Measurements from ENCODE around the gene SSR1. TPM values are rescaled to one million over a fixed set of nuclear protein-coding genes. Genes with fewer than 3 reads are reported as not detected.

Gene SSR1
- polyA plus RNA-seq, 1 donor from 2014 or later, result 53.0 TPM

- Histone ChIP-seq H3K36me3 (ENCODE audit: insufficient read depth, low read length) (no peaks in the 10 kb centered on the region), H3K4me2 (ENCODE audit: low read length) (no peak overlapping the region), H3K79me2 (replicated peaks; ENCODE audit: insufficient read depth, low read length) (no peaks in the 10 kb centered on the region), H4K20me1 (ENCODE audit: insufficient read depth) (no peaks in the 10 kb centered on the region), H3F3A (ENCODE audit: insufficient read depth, low read length, poor library complexity, severe bottlenecking) (no peaks in the 10 kb centered on the region), H3K9ac (ENCODE audit: low read length) (no peak overlapping the region), H3K27me3 (ENCODE audit: insufficient read depth, low read depth, low read length) (no peaks in the 10 kb centered on the region), H3K27ac (ENCODE audit: low read length) (no peak overlapping the region), H3K4me3 (ENCODE audit: low read length) (no peak overlapping the region), H2AFZ (ENCODE audit: low read depth, low read length) (no peak overlapping the region), H3K9me3 (ENCODE audit: low read length) (no peaks in the 10 kb centered on the region), H3K9me2 (ENCODE audit: insufficient read depth, low read length) (no peaks in the 10 kb centered on the region)
- TF ChIP-seq SMC3 (conservative IDR thresholded peaks at IDR 0.05; ENCODE audit: poor library complexity) (no peak), POLR2AphosphoS5 (IDR thresholded peaks at IDR 0.05) (no peak), MXI1 (conservative IDR thresholded peaks at IDR 0.05; ENCODE audit: poor library complexity, severe bottlenecking) (no peak), EZH2 (IDR thresholded peaks at IDR 0.05; ENCODE audit: borderline replicate concordance, insufficient read depth, low read length, poor library complexity, severe bottlenecking) (no peak), TAF1 (IDR thresholded peaks at IDR 0.05; ENCODE audit: low read depth) (no peak), EP300 (conservative IDR thresholded peaks at IDR 0.05; ENCODE audit: poor library complexity, severe bottlenecking) (no peak), RAD21 (conservative IDR thresholded peaks at IDR 0.05) (no peak)
- TF ChIP-seq, protein P1, sequence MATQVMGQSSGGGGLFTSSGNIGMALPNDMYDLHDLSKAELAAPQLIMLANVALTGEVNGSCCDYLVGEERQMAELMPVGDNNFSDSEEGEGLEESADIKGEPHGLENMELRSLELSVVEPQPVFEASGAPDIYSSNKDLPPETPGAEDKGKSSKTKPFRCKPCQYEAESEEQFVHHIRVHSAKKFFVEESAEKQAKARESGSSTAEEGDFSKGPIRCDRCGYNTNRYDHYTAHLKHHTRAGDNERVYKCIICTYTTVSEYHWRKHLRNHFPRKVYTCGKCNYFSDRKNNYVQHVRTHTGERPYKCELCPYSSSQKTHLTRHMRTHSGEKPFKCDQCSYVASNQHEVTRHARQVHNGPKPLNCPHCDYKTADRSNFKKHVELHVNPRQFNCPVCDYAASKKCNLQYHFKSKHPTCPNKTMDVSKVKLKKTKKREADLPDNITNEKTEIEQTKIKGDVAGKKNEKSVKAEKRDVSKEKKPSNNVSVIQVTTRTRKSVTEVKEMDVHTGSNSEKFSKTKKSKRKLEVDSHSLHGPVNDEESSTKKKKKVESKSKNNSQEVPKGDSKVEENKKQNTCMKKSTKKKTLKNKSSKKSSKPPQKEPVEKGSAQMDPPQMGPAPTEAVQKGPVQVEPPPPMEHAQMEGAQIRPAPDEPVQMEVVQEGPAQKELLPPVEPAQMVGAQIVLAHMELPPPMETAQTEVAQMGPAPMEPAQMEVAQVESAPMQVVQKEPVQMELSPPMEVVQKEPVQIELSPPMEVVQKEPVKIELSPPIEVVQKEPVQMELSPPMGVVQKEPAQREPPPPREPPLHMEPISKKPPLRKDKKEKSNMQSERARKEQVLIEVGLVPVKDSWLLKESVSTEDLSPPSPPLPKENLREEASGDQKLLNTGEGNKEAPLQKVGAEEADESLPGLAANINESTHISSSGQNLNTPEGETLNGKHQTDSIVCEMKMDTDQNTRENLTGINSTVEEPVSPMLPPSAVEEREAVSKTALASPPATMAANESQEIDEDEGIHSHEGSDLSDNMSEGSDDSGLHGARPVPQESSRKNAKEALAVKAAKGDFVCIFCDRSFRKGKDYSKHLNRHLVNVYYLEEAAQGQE (IDR thresholded peaks at IDR 0.05; ENCODE audit: borderline replicate concordance), result no peak
- TF ChIP-seq, protein P2, sequence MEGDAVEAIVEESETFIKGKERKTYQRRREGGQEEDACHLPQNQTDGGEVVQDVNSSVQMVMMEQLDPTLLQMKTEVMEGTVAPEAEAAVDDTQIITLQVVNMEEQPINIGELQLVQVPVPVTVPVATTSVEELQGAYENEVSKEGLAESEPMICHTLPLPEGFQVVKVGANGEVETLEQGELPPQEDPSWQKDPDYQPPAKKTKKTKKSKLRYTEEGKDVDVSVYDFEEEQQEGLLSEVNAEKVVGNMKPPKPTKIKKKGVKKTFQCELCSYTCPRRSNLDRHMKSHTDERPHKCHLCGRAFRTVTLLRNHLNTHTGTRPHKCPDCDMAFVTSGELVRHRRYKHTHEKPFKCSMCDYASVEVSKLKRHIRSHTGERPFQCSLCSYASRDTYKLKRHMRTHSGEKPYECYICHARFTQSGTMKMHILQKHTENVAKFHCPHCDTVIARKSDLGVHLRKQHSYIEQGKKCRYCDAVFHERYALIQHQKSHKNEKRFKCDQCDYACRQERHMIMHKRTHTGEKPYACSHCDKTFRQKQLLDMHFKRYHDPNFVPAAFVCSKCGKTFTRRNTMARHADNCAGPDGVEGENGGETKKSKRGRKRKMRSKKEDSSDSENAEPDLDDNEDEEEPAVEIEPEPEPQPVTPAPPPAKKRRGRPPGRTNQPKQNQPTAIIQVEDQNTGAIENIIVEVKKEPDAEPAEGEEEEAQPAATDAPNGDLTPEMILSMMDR (IDR thresholded peaks at IDR 0.05; ENCODE audit: poor library complexity, severe bottlenecking), result no peak
Observed at GRCh38 chr6:7247828-7248227, 65.2 kb downstream of the SSR1 start.

DNA sequence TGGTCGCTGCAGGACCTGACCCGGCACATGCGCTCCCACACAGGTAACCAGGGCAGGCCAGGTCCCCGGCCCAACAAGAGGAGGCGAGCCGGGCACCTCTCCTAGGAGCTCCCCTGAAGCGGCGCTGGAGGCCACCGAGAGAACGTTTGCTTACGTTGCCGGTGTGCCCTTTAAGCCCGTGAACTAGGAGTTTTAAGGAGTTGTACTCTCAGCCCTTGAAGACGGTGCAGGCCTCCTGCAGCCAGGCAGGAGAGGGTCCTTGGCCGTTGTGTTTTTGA lies 65.9 kb downstream of the SSR1 start:
- Histone ChIP-seq H3K27ac (ENCODE audit: low read length) (no peak overlapping the region), H3K79me2 (replicated peaks; ENCODE audit: insufficient read depth, low read length) (no peaks in the 10 kb centered on the region), H3K4me2 (ENCODE audit: low read length) (no peak overlapping the region), H3K27me3 (ENCODE audit: insufficient read depth, low read depth, low read length) (no peaks in the 10 kb centered on the region), H3K9ac (ENCODE audit: low read length) (no peak overlapping the region), H3K36me3 (ENCODE audit: insufficient read depth, low read length) (no peaks in the 10 kb centered on the region), H3K4me3 (ENCODE audit: low read length) (no peak overlapping the region), H3K9me2 (ENCODE audit: insufficient read depth, low read length) (no peaks in the 10 kb centered on the region), H3K9me3 (ENCODE audit: low read length) (no peaks in the 10 kb centered on the region), H3F3A (ENCODE audit: insufficient read depth, low read length, poor library complexity, severe bottlenecking) (no peaks in the 10 kb centered on the region), H4K20me1 (ENCODE audit: insufficient read depth) (no peaks in the 10 kb centered on the region), H2AFZ (ENCODE audit: low read depth, low read length) (no peak overlapping the region)
- no peak for TF ChIP-seq EP300 (conservative IDR thresholded peaks at IDR 0.05; ENCODE audit: poor library complexity, severe bottlenecking)

All from neural cell (in vitro differentiated cells).